ENCODE measurements around the gene SFSWAP.

DNA sequence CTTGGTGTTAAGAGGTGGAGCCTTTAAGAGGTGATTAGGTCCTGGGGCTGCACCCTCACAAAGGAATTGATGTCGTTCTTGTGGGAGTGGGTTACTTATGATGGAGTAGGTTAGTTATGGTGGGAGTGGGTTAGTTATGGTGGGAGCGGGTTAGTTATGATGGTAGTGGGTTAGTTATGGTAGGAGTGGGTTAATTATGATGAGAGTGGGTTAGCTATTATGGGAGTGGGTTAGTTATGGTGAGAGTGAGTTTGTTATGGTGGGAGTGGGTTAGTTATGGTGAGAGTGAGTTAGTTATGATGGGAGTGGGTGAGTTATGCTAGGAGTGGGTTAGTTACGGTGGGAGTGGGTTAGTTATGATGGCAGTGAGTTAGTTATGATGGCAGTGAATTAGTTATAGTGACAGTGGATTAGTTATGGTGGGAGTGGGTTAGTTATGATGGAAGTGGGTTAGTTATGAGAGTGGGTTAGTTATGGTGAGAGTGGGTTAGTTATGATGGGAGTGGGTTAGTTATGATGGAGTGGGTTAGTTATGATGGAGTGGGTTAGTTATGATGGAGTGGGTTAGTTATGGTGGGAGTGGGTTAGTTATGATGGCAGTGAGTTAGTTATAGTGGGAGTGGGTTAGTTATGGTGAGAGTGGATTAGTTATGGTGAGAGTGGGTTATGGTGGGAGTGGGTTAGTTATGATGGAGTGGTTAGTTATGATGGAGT is 22.6 kb upstream of the SFSWAP start:
- TF ChIP-seq, protein P1, sequence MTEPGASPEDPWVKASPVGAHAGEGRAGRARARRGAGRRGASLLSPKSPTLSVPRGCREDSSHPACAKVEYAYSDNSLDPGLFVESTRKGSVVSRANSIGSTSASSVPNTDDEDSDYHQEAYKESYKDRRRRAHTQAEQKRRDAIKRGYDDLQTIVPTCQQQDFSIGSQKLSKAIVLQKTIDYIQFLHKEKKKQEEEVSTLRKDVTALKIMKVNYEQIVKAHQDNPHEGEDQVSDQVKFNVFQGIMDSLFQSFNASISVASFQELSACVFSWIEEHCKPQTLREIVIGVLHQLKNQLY (CRISPR knock-in tag; IDR thresholded peaks at IDR 0.05): no peak
- TF ChIP-seq, protein P2, sequence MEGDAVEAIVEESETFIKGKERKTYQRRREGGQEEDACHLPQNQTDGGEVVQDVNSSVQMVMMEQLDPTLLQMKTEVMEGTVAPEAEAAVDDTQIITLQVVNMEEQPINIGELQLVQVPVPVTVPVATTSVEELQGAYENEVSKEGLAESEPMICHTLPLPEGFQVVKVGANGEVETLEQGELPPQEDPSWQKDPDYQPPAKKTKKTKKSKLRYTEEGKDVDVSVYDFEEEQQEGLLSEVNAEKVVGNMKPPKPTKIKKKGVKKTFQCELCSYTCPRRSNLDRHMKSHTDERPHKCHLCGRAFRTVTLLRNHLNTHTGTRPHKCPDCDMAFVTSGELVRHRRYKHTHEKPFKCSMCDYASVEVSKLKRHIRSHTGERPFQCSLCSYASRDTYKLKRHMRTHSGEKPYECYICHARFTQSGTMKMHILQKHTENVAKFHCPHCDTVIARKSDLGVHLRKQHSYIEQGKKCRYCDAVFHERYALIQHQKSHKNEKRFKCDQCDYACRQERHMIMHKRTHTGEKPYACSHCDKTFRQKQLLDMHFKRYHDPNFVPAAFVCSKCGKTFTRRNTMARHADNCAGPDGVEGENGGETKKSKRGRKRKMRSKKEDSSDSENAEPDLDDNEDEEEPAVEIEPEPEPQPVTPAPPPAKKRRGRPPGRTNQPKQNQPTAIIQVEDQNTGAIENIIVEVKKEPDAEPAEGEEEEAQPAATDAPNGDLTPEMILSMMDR (CRISPR knock-in tag; IDR thresholded peaks at IDR 0.05): no peak
- TF ChIP-seq ZBTB40 (IDR thresholded peaks at IDR 0.05) (no peak), ZBTB40 (CRISPR knock-in tag; IDR thresholded peaks at IDR 0.05) (no peak), ATF1 (CRISPR knock-in tag; IDR thresholded peaks at IDR 0.05) (no peak), SUZ12 (IDR thresholded peaks at IDR 0.05; ENCODE audit: low read depth, low read length) (no peak), PRMT3 (CRISPR knock-in tag; IDR thresholded peaks at IDR 0.05; ENCODE audit: borderline replicate concordance, low read depth) (no peak)
